ENCODE data around the gene ZNF253. TPM values are rescaled to one million over a fixed set of nuclear protein-coding genes. Genes with fewer than 3 reads are reported as not detected.

The ZNF253 gene
- total and polyA plus RNA-seq, 9 of the 15 experiments (the other 6 are each of a cell fraction or from before 2014, with no cell fraction given): 4.0 to 14.4 (median 7.5) TPM

DNA sequence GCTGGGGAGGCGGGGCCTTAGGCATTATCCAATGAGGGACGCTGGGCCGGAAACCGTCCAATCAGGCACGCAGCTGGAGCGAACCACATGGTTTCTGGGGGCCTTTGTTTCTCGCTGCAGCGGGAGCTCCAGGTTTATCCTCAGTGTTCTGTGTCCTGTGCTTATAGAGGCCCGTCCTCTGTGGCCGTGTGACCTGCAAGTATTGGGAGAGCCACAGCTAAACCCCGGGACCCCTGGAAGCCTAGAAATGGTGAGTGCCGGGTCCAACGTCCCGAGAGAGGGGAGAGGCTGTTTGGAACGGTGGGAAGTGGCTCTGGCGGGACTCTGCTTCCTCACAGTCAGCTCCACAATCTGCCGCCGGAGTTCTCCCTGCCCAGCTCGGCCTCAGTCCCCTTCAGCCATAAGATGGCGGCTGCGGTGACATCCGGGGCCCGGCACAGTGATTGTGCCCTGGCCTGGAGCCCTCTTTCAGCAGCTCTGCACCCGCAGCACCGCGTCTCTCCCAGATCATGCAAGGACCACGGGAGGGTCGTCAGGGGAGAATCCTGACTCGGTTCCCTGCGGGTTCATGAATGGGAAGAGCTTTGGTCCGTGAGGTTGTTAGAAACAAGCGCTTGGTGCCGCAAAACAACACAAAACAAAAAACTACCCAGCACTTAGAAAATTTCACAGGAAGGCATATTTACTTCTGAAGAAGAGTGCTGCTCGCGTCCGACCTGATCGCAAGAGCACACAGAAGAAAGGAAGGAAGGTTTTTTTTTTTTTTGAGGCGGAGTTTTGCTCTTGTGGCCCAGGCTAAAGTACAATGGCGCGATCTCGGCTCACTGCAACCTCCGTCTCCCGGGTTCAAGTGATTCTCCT, at the start of gene ZNF253 (continued):
- TF ChIP-seq IFI16 (CRISPR knock-in tag; IDR thresholded peaks at IDR 0.05): no peak
- TF ChIP-seq, protein P1, sequence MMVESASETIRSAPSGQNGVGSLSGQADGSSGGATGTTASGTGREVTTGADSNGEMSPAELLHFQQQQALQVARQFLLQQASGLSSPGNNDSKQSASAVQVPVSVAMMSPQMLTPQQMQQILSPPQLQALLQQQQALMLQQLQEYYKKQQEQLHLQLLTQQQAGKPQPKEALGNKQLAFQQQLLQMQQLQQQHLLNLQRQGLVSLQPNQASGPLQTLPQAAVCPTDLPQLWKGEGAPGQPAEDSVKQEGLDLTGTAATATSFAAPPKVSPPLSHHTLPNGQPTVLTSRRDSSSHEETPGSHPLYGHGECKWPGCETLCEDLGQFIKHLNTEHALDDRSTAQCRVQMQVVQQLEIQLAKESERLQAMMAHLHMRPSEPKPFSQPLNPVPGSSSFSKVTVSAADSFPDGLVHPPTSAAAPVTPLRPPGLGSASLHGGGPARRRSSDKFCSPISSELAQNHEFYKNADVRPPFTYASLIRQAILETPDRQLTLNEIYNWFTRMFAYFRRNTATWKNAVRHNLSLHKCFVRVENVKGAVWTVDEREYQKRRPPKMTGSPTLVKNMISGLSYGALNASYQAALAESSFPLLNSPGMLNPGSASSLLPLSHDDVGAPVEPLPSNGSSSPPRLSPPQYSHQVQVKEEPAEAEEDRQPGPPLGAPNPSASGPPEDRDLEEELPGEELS (CRISPR knock-in tag; IDR thresholded peaks at IDR 0.05; ENCODE audit: borderline replicate concordance): peak; percentile 61; the same call in 1 of the 2 replicates
- TF ChIP-seq MEF2D (tag; conservative IDR thresholded peaks at IDR 0.05; ENCODE audit: low read depth): no peak
- no peak for TF ChIP-seq PHTF2 (CRISPR knock-in tag; IDR thresholded peaks at IDR 0.05)
- no peak for TF ChIP-seq MEF2A (IDR thresholded peaks at IDR 0.05; ENCODE audit: control insufficient read depth, low read depth, low read length)
- TF ChIP-seq ZNF431 (CRISPR knock-in tag; IDR thresholded peaks at IDR 0.05): no peak
- TF ChIP-seq, protein P2, sequence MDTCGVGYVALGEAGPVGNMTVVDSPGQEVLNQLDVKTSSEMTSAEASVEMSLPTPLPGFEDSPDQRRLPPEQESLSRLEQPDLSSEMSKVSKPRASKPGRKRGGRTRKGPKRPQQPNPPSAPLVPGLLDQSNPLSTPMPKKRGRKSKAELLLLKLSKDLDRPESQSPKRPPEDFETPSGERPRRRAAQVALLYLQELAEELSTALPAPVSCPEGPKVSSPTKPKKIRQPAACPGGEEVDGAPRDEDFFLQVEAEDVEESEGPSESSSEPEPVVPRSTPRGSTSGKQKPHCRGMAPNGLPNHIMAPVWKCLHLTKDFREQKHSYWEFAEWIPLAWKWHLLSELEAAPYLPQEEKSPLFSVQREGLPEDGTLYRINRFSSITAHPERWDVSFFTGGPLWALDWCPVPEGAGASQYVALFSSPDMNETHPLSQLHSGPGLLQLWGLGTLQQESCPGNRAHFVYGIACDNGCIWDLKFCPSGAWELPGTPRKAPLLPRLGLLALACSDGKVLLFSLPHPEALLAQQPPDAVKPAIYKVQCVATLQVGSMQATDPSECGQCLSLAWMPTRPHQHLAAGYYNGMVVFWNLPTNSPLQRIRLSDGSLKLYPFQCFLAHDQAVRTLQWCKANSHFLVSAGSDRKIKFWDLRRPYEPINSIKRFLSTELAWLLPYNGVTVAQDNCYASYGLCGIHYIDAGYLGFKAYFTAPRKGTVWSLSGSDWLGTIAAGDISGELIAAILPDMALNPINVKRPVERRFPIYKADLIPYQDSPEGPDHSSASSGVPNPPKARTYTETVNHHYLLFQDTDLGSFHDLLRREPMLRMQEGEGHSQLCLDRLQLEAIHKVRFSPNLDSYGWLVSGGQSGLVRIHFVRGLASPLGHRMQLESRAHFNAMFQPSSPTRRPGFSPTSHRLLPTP (IDR thresholded peaks at IDR 0.05; ENCODE audit: borderline replicate concordance, extremely low read depth, insufficient read length): no peak
- TF ChIP-seq MCM2 (IDR thresholded peaks at IDR 0.05; ENCODE audit: low read depth): no peak
- TF ChIP-seq POLR2AphosphoS5 (IDR thresholded peaks at IDR 0.05; ENCODE audit: control insufficient read depth, insufficient read depth, low read depth, low read length): peak; percentile 93
- peak; percentile 24 to 59; a peak in 2 of 4 replicates for TF ChIP-seq NONO (IDR thresholded peaks at IDR 0.05; ENCODE audit: low read depth in 2 of 2, low read length in 1 of 2)
- no peak for TF ChIP-seq NFE2L1 (tag; IDR thresholded peaks at IDR 0.05; ENCODE audit: borderline replicate concordance, low read depth)
- peak; percentile 47; the same call in 1 of the 2 replicates for TF ChIP-seq GABPB1 (CRISPR knock-in tag; IDR thresholded peaks at IDR 0.05)
- no peak for TF ChIP-seq ELF4 (CRISPR knock-in tag; IDR thresholded peaks at IDR 0.05)
- no peak for TF ChIP-seq ZNF780A (CRISPR knock-in tag; IDR thresholded peaks at IDR 0.05)
- no peak; the same call in none of the 2 replicates for TF ChIP-seq CEBPB (tag; IDR thresholded peaks at IDR 0.05)
- no peak for TF ChIP-seq RBM15 (IDR thresholded peaks at IDR 0.05; ENCODE audit: insufficient read depth, low read length)
- TF ChIP-seq ZNF551 (CRISPR knock-in tag; IDR thresholded peaks at IDR 0.05): no peak
- no peak for TF ChIP-seq ZNF584 (CRISPR knock-in tag; IDR thresholded peaks at IDR 0.05; ENCODE audit: low read depth)
- TF ChIP-seq TAL1 (IDR thresholded peaks at IDR 0.05): no peak

Measured in K562 (cell line).